RKO (cell line): ENCODE data around the gene BCL2.
A peak's percentile ranks its signal among the peaks of the same experiment; 100 is the strongest.

Experiments
- DNase-seq: peaks from one replicate; pipeline ENCODE4 v3.0.0-alpha.2; 2016; ENCODE audit warnings: low spot score

BCL2 gene

GRCh38 chr18:63155169-63155852, 164.3 kb downstream of the BCL2 start:
- peak; percentile 35 for DNase-seq

GRCh38 chr18:63154350-63155152, 165.0 kb downstream of the BCL2 start:
- no peak for DNase-seq

- no peak for DNase-seq
These were observed 166.8 kb downstream of the BCL2 start for GRCh38 chr18:63152791-63153190.

- DNase-seq, result no peak
These were observed 167.5 kb downstream of the BCL2 start for GRCh38 chr18:63152096-63152495.

GRCh38 chr18:63151539-63151938, 168.0 kb downstream of the BCL2 start:
- no peak for DNase-seq

GRCh38 chr18:63150942-63151421, 168.6 kb downstream of the BCL2 start:
- DNase-seq, result no peak

- DNase-seq, result no peak
These were observed 169.2 kb downstream of the BCL2 start for GRCh38 chr18:63150326-63150725.

- no peak for DNase-seq
These were observed 170.3 kb downstream of the BCL2 start for GRCh38 chr18:63149302-63149587.

GRCh38 chr18:63148449-63149301, 170.9 kb downstream of the BCL2 start:
- no peak for DNase-seq

GRCh38 chr18:63147973-63148372, 171.6 kb downstream of the BCL2 start:
- DNase-seq, result no peak

- DNase-seq, result no peak
These were observed 172.7 kb downstream of the BCL2 start for GRCh38 chr18:63146828-63147409.

GRCh38 chr18:63145851-63146555, 173.6 kb downstream of the BCL2 start:
- no peak for DNase-seq

GRCh38 chr18:63145166-63145850, 174.3 kb downstream of the BCL2 start:
- no peak for DNase-seq

- no peak for DNase-seq
These were observed 174.8 kb downstream of the BCL2 start for GRCh38 chr18:63144748-63145147.

- DNase-seq, result no peak
These were observed 176.2 kb downstream of the BCL2 start for GRCh38 chr18:63143330-63143771.

- no peak for DNase-seq
These were observed 176.9 kb downstream of the BCL2 start for GRCh38 chr18:63142594-63143225.

- no peak for DNase-seq
These were observed 177.8 kb downstream of the BCL2 start for GRCh38 chr18:63141778-63142176.

- DNase-seq, result no peak
These were observed 178.4 kb downstream of the BCL2 start for GRCh38 chr18:63140997-63141777.

- DNase-seq, result no peak
These were observed 179.5 kb downstream of the BCL2 start for GRCh38 chr18:63140038-63140450.
